ENCODE data around the gene SLC11A2.

- TF ChIP-seq SP1 (IDR thresholded peaks at IDR 0.05) (no peak), CTBP1 (IDR thresholded peaks at IDR 0.05; ENCODE audit: borderline replicate concordance) (no peak), NFRKB (IDR thresholded peaks at IDR 0.05) (no peak), FOXM1 (IDR thresholded peaks at IDR 0.05; ENCODE audit: borderline replicate concordance) (no peak), ELF4 (IDR thresholded peaks at IDR 0.05) (no peak)
Measured at GRCh38 chr12:51018956-51019355, 7.2 kb downstream of the SLC11A2 start.

All from HEK293T (cell line).